DND-41 (cell line): ENCODE data around the gene TMCC2.

Experiments
- ATAC-seq: fragments of 200-7000 bp; cut with Tn5 transposase; 3 replicates; pipeline ENCODE4 v1.9.1; 2021; ENCODE audit warnings: low read depth; ENCODE audit not compliant: insufficient read depth
- DNase-seq: peaks from one replicate; pipeline ENCODE4 v3.0.0-alpha.2; 2020
- H2AFZ ChIP-seq: 2 replicates; pipeline ENCODE4 v1.6.0; 2012; ENCODE audit warnings: low read depth, low read length
- H3K27ac ChIP-seq: 2 replicates; pipeline ENCODE4 v1.5.1; 2012; ENCODE audit warnings: low read length, inconsistent platforms
- H3K27me3 ChIP-seq: fragments of 200-600 bp; sonication (generic); 2 replicates; pipeline ENCODE4 v1.6.0; 2012; ENCODE audit warnings: low read length, mild to moderate bottlenecking, inconsistent platforms; ENCODE audit not compliant: insufficient read depth, poor library complexity
- H3K36me3 ChIP-seq: 2 replicates; pipeline ENCODE4 v1.5.1; 2012; ENCODE audit warnings: low read length, inconsistent platforms; ENCODE audit not compliant: insufficient read depth
- H3K4me1 ChIP-seq: 2 replicates; pipeline ENCODE4 v1.5.1; 2012; ENCODE audit warnings: mild to moderate bottlenecking, low read length; ENCODE audit not compliant: insufficient read depth
- H3K4me2 ChIP-seq: 2 replicates; pipeline ENCODE4 v1.6.0; 2012; ENCODE audit warnings: mild to moderate bottlenecking, moderate library complexity, low read length, inconsistent platforms; ENCODE audit not compliant: insufficient read depth
- H3K4me3 ChIP-seq, 2 experiments: fragments of 200-600 bp in 1 of 2; shearing (Covaris generic) in 1 of 2; 2 replicates each; pipeline ENCODE4 v1.5.1; 2012 to 2016; ENCODE audit warnings: inconsistent platforms in 2 of 2, low read length in 2 of 2, mild to moderate bottlenecking in 2 of 2, low read depth in 1 of 2, moderate library complexity in 1 of 2
- H3K79me2 ChIP-seq: 2 replicates; pipeline ENCODE4 v1.6.0; 2012; ENCODE audit warnings: low read length, inconsistent platforms; ENCODE audit not compliant: insufficient read depth
- H3K9ac ChIP-seq: 2 replicates; pipeline ENCODE4 v1.6.0; 2012; ENCODE audit warnings: low read depth, mild to moderate bottlenecking, inconsistent platforms, low read length, moderate library complexity
- H3K9me3 ChIP-seq: 2 replicates; pipeline ENCODE4 v1.5.1; 2012; ENCODE audit warnings: low read length, moderate library complexity, mild to moderate bottlenecking, inconsistent platforms; ENCODE audit not compliant: insufficient read depth, severe bottlenecking
- H4K20me1 ChIP-seq: 2 replicates; pipeline ENCODE4 v1.6.0; 2012; ENCODE audit warnings: low read length; ENCODE audit not compliant: insufficient read depth
- CTCF ChIP-seq: IDR thresholded peaks from 2 replicates; pipeline ENCODE4 v1.5.1; 2012; ENCODE audit warnings: borderline replicate concordance, low read length, moderate library complexity, mild to moderate bottlenecking; ENCODE audit not compliant: poor library complexity, severe bottlenecking; ENCODE audit errors: extremely low read depth
- EZH2 ChIP-seq: IDR thresholded peaks from 3 replicates; pipeline ENCODE4 v1.6.1; 2012; ENCODE audit warnings: borderline replicate concordance, low read depth, mild to moderate bottlenecking, moderate library complexity, low read length, inconsistent platforms; ENCODE audit not compliant: severe bottlenecking

TMCC2 gene

GRCh38 chr1:205251576-205251975 is 23.8 kb downstream of the TMCC2 start:
- TF ChIP-seq CTCF (no peak), EZH2 (no peak)
- ATAC-seq = no peak

GRCh38 chr1:205255941-205256780 is 28.4 kb downstream of the TMCC2 start:
- H3K27ac ChIP-seq = no peak overlapping the region
- no peak overlapping the region for H3K9ac ChIP-seq
- no peaks in the 10 kb centered on the region for H3K4me1 ChIP-seq
- H3K36me3 ChIP-seq = no peaks in the 10 kb centered on the region
- H3K4me3 ChIP-seq = no peak overlapping the region
- DNase-seq (peak; percentile 75), ATAC-seq (peak; percentile 98)
- no peaks in the 10 kb centered on the region for H3K79me2 ChIP-seq
- no peaks in the 10 kb centered on the region for H3K9me3 ChIP-seq
- no peak overlapping the region for H2AFZ ChIP-seq
- no peak overlapping the region for H3K4me2 ChIP-seq
- H3K27me3 ChIP-seq = no peaks in the 10 kb centered on the region
- TF ChIP-seq EZH2 = no peak
- TF ChIP-seq CTCF = peak; percentile 94
- H4K20me1 ChIP-seq = peaks cover 8% of the 10 kb centered on the region; the same call in 1 of the 2 replicates

More at GRCh38 chr1:205251576-205251975, 23.8 kb downstream of the TMCC2 start:
- DNase-seq = no peak
- H4K20me1 ChIP-seq = peaks cover 6% of the 10 kb centered on the region
- H3K36me3 ChIP-seq = no peaks in the 10 kb centered on the region
- H3K79me2 ChIP-seq = no peaks in the 10 kb centered on the region
- no peak overlapping the region for H3K9ac ChIP-seq
- no peaks in the 10 kb centered on the region for H3K4me1 ChIP-seq
- H3K4me3 ChIP-seq = no peak overlapping the region
- H2AFZ ChIP-seq = no peak overlapping the region
- H3K9me3 ChIP-seq = no peaks in the 10 kb centered on the region
- no peak overlapping the region for H3K4me2 ChIP-seq
- H3K27me3 ChIP-seq = no peaks in the 10 kb centered on the region
- no peak overlapping the region for H3K27ac ChIP-seq

GRCh38 chr1:205256951-205257625 is 29.3 kb downstream of the TMCC2 start:
- no peak overlapping the region for H3K4me3 ChIP-seq
- no peaks in the 10 kb centered on the region for H3K4me1 ChIP-seq
- no peak for ATAC-seq
- no peaks in the 10 kb centered on the region for H3K36me3 ChIP-seq
- H3K9ac ChIP-seq = no peak overlapping the region
- no peak for TF ChIP-seq CTCF
- no peak for TF ChIP-seq EZH2
- DNase-seq = no peak
- no peaks in the 10 kb centered on the region for H3K9me3 ChIP-seq
- peaks cover 5% of the 10 kb centered on the region for H3K27me3 ChIP-seq
- H3K27ac ChIP-seq = no peak overlapping the region
- no peaks in the 10 kb centered on the region for H3K79me2 ChIP-seq
- H4K20me1 ChIP-seq = peaks cover 8% of the 10 kb centered on the region; the same call in 1 of the 2 replicates
- H3K4me2 ChIP-seq = no peak overlapping the region
- no peak overlapping the region for H2AFZ ChIP-seq
